Subcutaneous adipose tissue (tissue), 4 donors: ENCODE measurements around the gene EDA. TPM values are rescaled to one million over a fixed set of nuclear protein-coding genes. Genes with fewer than 3 reads are reported as not detected.

Experiments
- CTCF ChIP-seq: fragments of 450-650 bp; IDR thresholded peaks from one replicate; pipeline ENCODE4 v1.5.1; 2016; ENCODE audit warnings: low read depth, mild to moderate bottlenecking, control low read depth, antibody characterized with exemption, moderate library complexity
- total RNA-seq, 4 donors: library from RNA; depleted of rRNA; stranded (reverse); fragments of >200 nt; gene quantifications; one replicate each; pipeline ENCODE4 v1.1.0, GENCODE V29; 2016

The EDA gene
- total RNA-seq, 4 donors from 2014 or later, result 5.5 to 10.7 (median 6.9) TPM

- TF ChIP-seq CTCF, result no peak
Measured at GRCh38 chrX:70042399-70043371, 426.8 kb downstream of the EDA start.

DNA sequence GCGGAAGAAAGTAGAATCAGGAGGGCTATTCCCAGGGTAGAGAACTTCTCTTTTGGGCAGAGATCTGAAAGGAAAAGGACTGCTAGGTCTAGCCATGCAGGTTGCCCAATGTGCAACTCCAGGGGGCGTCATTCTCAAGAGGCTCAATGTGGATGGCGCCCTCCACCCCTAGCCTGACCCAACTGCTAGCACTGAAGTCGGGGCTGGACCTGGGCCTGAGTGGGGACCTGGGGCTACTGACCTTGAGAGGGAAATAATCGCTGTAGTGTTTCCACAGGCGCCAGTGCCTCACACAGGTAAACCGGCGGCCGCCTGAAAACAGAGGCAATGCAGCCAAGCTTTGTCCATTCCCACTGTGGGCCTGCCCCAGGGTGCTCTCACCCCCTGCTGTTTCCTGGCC is 427.8 kb downstream of the EDA start:
- no peak for TF ChIP-seq CTCF

GRCh38 chrX:70044541-70045245 is 428.8 kb downstream of the EDA start:
- no peak for TF ChIP-seq CTCF

- TF ChIP-seq CTCF, result no peak
Measured at GRCh38 chrX:70046978-70047377, 431.1 kb downstream of the EDA start.

DNA sequence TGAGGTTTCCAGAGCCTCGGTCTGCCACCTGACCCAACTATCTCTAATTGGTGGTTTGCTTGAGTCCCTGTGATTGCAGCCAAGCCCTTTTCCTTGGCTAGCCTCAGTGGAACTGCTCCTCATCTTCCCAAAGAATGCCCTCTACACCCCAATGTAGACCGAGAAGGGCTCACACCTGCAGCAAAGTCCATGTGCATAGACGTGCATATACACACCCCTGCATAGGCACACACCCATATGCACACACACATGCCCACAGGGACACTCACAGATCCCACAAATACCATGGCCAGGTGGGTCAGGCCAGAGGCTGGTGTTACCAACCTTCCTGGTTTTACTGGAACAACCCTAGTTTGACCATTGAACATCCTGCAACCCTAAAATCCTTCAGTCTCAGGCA is 433.5 kb downstream of the EDA start:
- no peak for TF ChIP-seq CTCF

DNA sequence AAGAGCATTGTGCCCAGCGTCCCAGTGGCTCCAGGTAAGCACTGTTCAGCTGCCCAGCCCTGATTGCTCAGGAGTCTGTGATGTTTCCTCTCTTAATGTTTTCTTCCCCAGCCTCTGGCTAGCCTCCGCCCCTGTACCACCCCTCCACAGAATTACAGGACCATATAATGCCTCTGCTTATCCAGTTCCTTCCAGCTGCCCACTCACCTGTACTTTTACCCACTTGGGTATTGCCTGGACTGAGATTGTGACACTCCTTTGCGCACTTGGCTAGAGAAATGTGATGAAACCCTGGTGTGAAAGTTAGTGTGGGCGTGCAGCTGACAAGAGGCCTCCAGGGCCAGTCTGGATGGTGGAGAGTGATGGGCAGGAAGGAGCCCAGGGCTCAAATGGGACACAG is 434.0 kb downstream of the EDA start, which contains the start of gene AWAT2:
Gene AWAT2 (minus strand): TSS at position 14 of the 400 bp plus-strand sequence. CDS start 6 bp downstream, at position 8.
- no peak for TF ChIP-seq CTCF
